RWPE2 (cell line): ENCODE measurements around the gene PODXL.
A peak's percentile ranks its signal among the peaks of the same experiment; 100 is the strongest.

ENCODE experiments used
- ATAC-seq: fragments of 200-7000 bp; cut with Tn5 transposase; 3 replicates; pipeline ENCODE4 v1.9.1; 2021; ENCODE audit warnings: low read depth
- DNase-seq: peaks from one replicate; pipeline ENCODE4 v3.0.0-alpha.2; 2020; ENCODE audit warnings: low spot score
- H3K27ac ChIP-seq: fragments of 450-650 bp; 2 replicates; pipeline ENCODE4 v1.5.1; 2017; ENCODE audit warnings: mild to moderate bottlenecking; ENCODE audit not compliant: poor library complexity, severe bottlenecking
- H3K27me3 ChIP-seq: fragments of 250-450 bp; sonication (Bioruptor Pico); 2 replicates; pipeline ENCODE4 v1.5.1; 2021; ENCODE audit warnings: mild to moderate bottlenecking, moderate library complexity; ENCODE audit not compliant: insufficient read depth, poor library complexity, severe bottlenecking
- H3K36me3 ChIP-seq: fragments of 250-450 bp; sonication (Bioruptor Pico); 2 replicates; pipeline ENCODE4 v1.5.1; 2020; ENCODE audit warnings: low read depth, mild to moderate bottlenecking, moderate library complexity
- H3K4me1 ChIP-seq: fragments of 250-450 bp; sonication (Bioruptor Pico); 2 replicates; pipeline ENCODE4 v1.5.1; 2021; ENCODE audit warnings: mild to moderate bottlenecking, moderate library complexity; ENCODE audit not compliant: insufficient read depth, poor library complexity, severe bottlenecking
- H3K4me3 ChIP-seq: fragments of 250-450 bp; sonication (Bioruptor Pico); 2 replicates; pipeline ENCODE4 v1.5.1; 2021; ENCODE audit warnings: mild to moderate bottlenecking, moderate library complexity; ENCODE audit not compliant: severe bottlenecking
- H3K9me3 ChIP-seq: fragments of 250-450 bp; sonication (Bioruptor Pico); 2 replicates; pipeline ENCODE4 v1.5.1; 2021; ENCODE audit warnings: mild to moderate bottlenecking, moderate library complexity; ENCODE audit not compliant: severe bottlenecking
- CTCF ChIP-seq: fragments of 450-650 bp; IDR thresholded peaks from one replicate; pipeline ENCODE4 v1.5.1; 2017; ENCODE audit warnings: mild to moderate bottlenecking, moderate library complexity; ENCODE audit not compliant: poor library complexity, severe bottlenecking

PODXL gene

GRCh38 chr7:131591687-131592319 lies 35.4 kb upstream of the PODXL start:
- DNase-seq (no peak), ATAC-seq (peak; percentile 19; the same call in 1 of the 3 replicates)
- no peaks in the 10 kb centered on the region for H3K9me3 ChIP-seq
- H3K27me3 ChIP-seq: no peaks in the 10 kb centered on the region
- no peaks in the 10 kb centered on the region for H3K4me1 ChIP-seq
- TF ChIP-seq CTCF: no peak
- H3K36me3 ChIP-seq: no peaks in the 10 kb centered on the region
- no peak overlapping the region for H3K4me3 ChIP-seq
- no peak overlapping the region for H3K27ac ChIP-seq

- TF ChIP-seq CTCF: no peak
- DNase-seq: no peak
- Histone ChIP-seq H3K27me3 (no peaks in the 10 kb centered on the region), H3K9me3 (no peaks in the 10 kb centered on the region), H3K36me3 (no peaks in the 10 kb centered on the region), H3K27ac (no peak overlapping the region), H3K4me1 (no peaks in the 10 kb centered on the region), H3K4me3 (no peak overlapping the region)
- ATAC-seq: no peak
These were observed 31.0 kb upstream of the PODXL start for GRCh38 chr7:131587315-131587923.

GRCh38 chr7:131586759-131587158 lies 30.3 kb upstream of the PODXL start:
- no peaks in the 10 kb centered on the region for H3K27me3 ChIP-seq
- H3K36me3 ChIP-seq: no peaks in the 10 kb centered on the region
- H3K27ac ChIP-seq: no peak overlapping the region
- no peaks in the 10 kb centered on the region for H3K4me1 ChIP-seq
- ATAC-seq (no peak), DNase-seq (no peak)
- no peak for TF ChIP-seq CTCF
- H3K4me3 ChIP-seq: no peak overlapping the region
- no peaks in the 10 kb centered on the region for H3K9me3 ChIP-seq

- Histone ChIP-seq H3K4me1 (no peaks in the 10 kb centered on the region), H3K36me3 (no peaks in the 10 kb centered on the region), H3K27me3 (no peaks in the 10 kb centered on the region), H3K9me3 (no peaks in the 10 kb centered on the region), H3K27ac (no peak overlapping the region), H3K4me3 (no peak overlapping the region)
- TF ChIP-seq CTCF: no peak
- ATAC-seq (no peak), DNase-seq (no peak)
These were observed 29.8 kb upstream of the PODXL start for GRCh38 chr7:131586259-131586658.

- no peaks in the 10 kb centered on the region for H3K27me3 ChIP-seq
- H3K4me1 ChIP-seq: no peaks in the 10 kb centered on the region
- no peak for DNase-seq
- H3K36me3 ChIP-seq: no peaks in the 10 kb centered on the region
- no peak overlapping the region for H3K4me3 ChIP-seq
- TF ChIP-seq CTCF: no peak
- no peak for ATAC-seq
- H3K9me3 ChIP-seq: no peaks in the 10 kb centered on the region
- no peak overlapping the region for H3K27ac ChIP-seq
These were observed 27.0 kb upstream of the PODXL start for GRCh38 chr7:131583430-131583829.
